GM12892 (cell line): ENCODE results near the gene ANKRD10.

ENCODE experiments used
- POLR2A ChIP-seq: IDR thresholded peaks from 2 replicates; pipeline ENCODE4 v1.6.1; 2011; ENCODE audit warnings: low read depth, low read length, control low read depth
- POLR2AphosphoS5 ChIP-seq: IDR thresholded peaks from 2 replicates; pipeline ENCODE4 v1.6.1; 2011; ENCODE audit warnings: low read depth, low read length, control low read depth
- TAF1 ChIP-seq: IDR thresholded peaks from 2 replicates; pipeline ENCODE4 v1.6.1; 2011; ENCODE audit warnings: low read depth, mild to moderate bottlenecking, control low read depth, low read length, borderline replicate concordance

- TF ChIP-seq TAF1 (no peak), POLR2A (no peak), POLR2AphosphoS5 (no peak)
Observed at GRCh38 chr13:110869805-110870706, 44.8 kb downstream of the ANKRD10 start.
